MM.1S (cell line): ENCODE measurements around the gene LRRC10B.

Experiments
- CTCF ChIP-seq: fragments of 300-600 bp; sonication (generic); IDR thresholded peaks from 2 replicates; pipeline ENCODE4 v1.5.1; 2016; ENCODE audit warnings: antibody characterized with exemption, low read length, mixed read lengths
- EZH2 ChIP-seq: fragments of 300-600 bp; sonication (generic); optimal IDR thresholded peaks from 2 replicates; pipeline ENCODE3; 2017; ENCODE audit warnings: low read depth, mild to moderate bottlenecking, antibody characterized with exemption, low read length, mixed read lengths
- EZH2phosphoT487 ChIP-seq: fragments of 300-600 bp; sonication (generic); IDR thresholded peaks from 2 replicates; pipeline ENCODE4 v1.6.1; 2018; ENCODE audit warnings: antibody characterized with exemption, low read length

GRCh38 chr11:61540528-61540927, 32.0 kb downstream of the LRRC10B start:
- TF ChIP-seq EZH2 (no peak), CTCF (no peak), EZH2phosphoT487 (no peak)
